IMR-90 (cell line): ENCODE measurements around the gene UBXN2A. TPM values are rescaled to one million over a fixed set of nuclear protein-coding genes. Genes with fewer than 3 reads are reported as not detected.

Experiments
- ATAC-seq: fragments of 200-7000 bp; cut with Tn5 transposase; 2 replicates; pipeline ENCODE4 v1.9.1; 2020; ENCODE audit warnings: low read depth, mild to moderate bottlenecking, moderate library complexity
- BruUV-seq: library from RNA; stranded (reverse); fragments of 400-500 nt; replicated peaks from 2 replicates; lab custom pipeline; 2021; lab: Mats Ljungman, UMichigan
- CTCF ChIA-PET: fragments of 300-600 bp; formaldehyde crosslinking; extraction: SDS; loops from one replicate; lab custom pipeline; 2021; ENCODE audit warnings: antibody characterized with exemption; lab: Yijun Ruan, JAX
- POLR2A ChIA-PET: fragments of 300-600 bp; sonication (Branson Sonifier 250); formaldehyde crosslinking; loops from one replicate; lab custom pipeline; 2022; ENCODE audit warnings: antibody characterized with exemption; ENCODE audit not compliant: unreplicated experiment; lab: Charles Lee
- DNase-seq: peaks from one replicate; pipeline ENCODE4 v3.0.0; 2013
- H2AFZ ChIP-seq: replicated peaks from 2 replicates; pipeline ENCODE3; 2013; ENCODE audit warnings: low read length, mild to moderate bottlenecking; ENCODE audit not compliant: poor library complexity
- H2AK5ac ChIP-seq: 2 replicates; pipeline ENCODE4 v1.6.1; 2013; ENCODE audit warnings: low read depth, low read length, inconsistent platforms
- H2AK9ac ChIP-seq: replicated peaks from 2 replicates; pipeline ENCODE3; 2013; ENCODE audit warnings: mild to moderate bottlenecking, low read depth, low read length, moderate library complexity; ENCODE audit not compliant: poor library complexity
- H2BK120ac ChIP-seq: 2 replicates; pipeline ENCODE4 v1.6.1; 2013; ENCODE audit warnings: low read depth, low read length, inconsistent platforms
- H2BK15ac ChIP-seq: 3 replicates; pipeline ENCODE4 v1.6.1; 2013; ENCODE audit warnings: low read depth, low read length, inconsistent platforms
- H2BK20ac ChIP-seq: 2 replicates; pipeline ENCODE4 v1.6.1; 2013; ENCODE audit warnings: low read depth, mild to moderate bottlenecking, inconsistent platforms, low read length, moderate library complexity
- H2BK5ac ChIP-seq: 2 replicates; pipeline ENCODE4 v1.6.1; 2013; ENCODE audit warnings: mild to moderate bottlenecking, low read depth, low read length, inconsistent platforms; ENCODE audit not compliant: poor library complexity, severe bottlenecking
- H3K14ac ChIP-seq: replicated peaks from 2 replicates; pipeline ENCODE4 v1.6.1; 2013; ENCODE audit warnings: low read depth, low read length, inconsistent platforms
- H3K18ac ChIP-seq: 2 replicates; pipeline ENCODE4 v1.6.1; 2013; ENCODE audit warnings: low read depth, low read length, control low read depth
- H3K23ac ChIP-seq: 2 replicates; pipeline ENCODE4 v1.6.1; 2013; ENCODE audit warnings: low read depth, low read length, inconsistent platforms
- H3K27ac ChIP-seq: 2 replicates; pipeline ENCODE4 v1.5.1; 2013; ENCODE audit warnings: mild to moderate bottlenecking, control low read depth, low read length; ENCODE audit not compliant: insufficient read depth
- H3K27me3 ChIP-seq: 2 replicates; pipeline ENCODE4 v1.6.1; 2013; ENCODE audit warnings: low read length; ENCODE audit not compliant: control insufficient read depth, insufficient read depth
- H3K36me3 ChIP-seq: 2 replicates; pipeline ENCODE4 v1.6.1; 2013; ENCODE audit warnings: low read length, mixed read lengths; ENCODE audit not compliant: control insufficient read depth, insufficient read depth
- H3K4ac ChIP-seq: 2 replicates; pipeline ENCODE4 v1.6.1; 2013; ENCODE audit warnings: low read depth, low read length, inconsistent platforms
- H3K4me1 ChIP-seq: 2 replicates; pipeline ENCODE4 v1.6.1; 2013; ENCODE audit warnings: low read length, mixed read lengths; ENCODE audit not compliant: control insufficient read depth, insufficient read depth
- H3K4me2 ChIP-seq: 2 replicates; pipeline ENCODE4 v1.6.1; 2013; ENCODE audit warnings: low read depth, mild to moderate bottlenecking, control low read depth, low read length, moderate library complexity
- H3K4me3 ChIP-seq: 2 replicates; pipeline ENCODE4 v1.5.1; 2013; ENCODE audit warnings: low read depth, mild to moderate bottlenecking, control low read depth, low read length, moderate library complexity; ENCODE audit not compliant: insufficient read depth
- H3K56ac ChIP-seq: 2 replicates; pipeline ENCODE4 v1.6.1; 2013; ENCODE audit warnings: low read length, inconsistent platforms; ENCODE audit not compliant: insufficient read depth; ENCODE audit errors: extremely low read depth
- H3K79me1 ChIP-seq, 2 experiments: 2 replicates each; pipeline ENCODE4 v1.6.1; 2013; ENCODE audit warnings: low read length in 2 of 2, inconsistent platforms in 1 of 2, low read depth in 1 of 2
- H3K9ac ChIP-seq: 2 replicates; pipeline ENCODE4 v1.6.1; 2013; ENCODE audit warnings: low read depth, low read length, control low read depth
- H3K9me1 ChIP-seq: 2 replicates; pipeline ENCODE4 v1.6.1; 2013; ENCODE audit warnings: low read length, inconsistent platforms; ENCODE audit not compliant: insufficient read depth
- H3K9me3 ChIP-seq: 2 replicates; pipeline ENCODE4 v1.6.1; 2013; ENCODE audit warnings: low read length; ENCODE audit not compliant: control insufficient read depth, insufficient read depth
- H4K20me1 ChIP-seq: 2 replicates; pipeline ENCODE4 v1.6.1; 2013; ENCODE audit warnings: low read length, inconsistent platforms; ENCODE audit not compliant: insufficient read depth
- H4K5ac ChIP-seq: 2 replicates; pipeline ENCODE4 v1.6.1; 2013; ENCODE audit warnings: mild to moderate bottlenecking, low read depth, low read length, control low read depth
- H4K8ac ChIP-seq, 2 experiments: 2 replicates each; pipeline ENCODE4 v1.6.1; 2013; ENCODE audit warnings: low read depth in 2 of 2, low read length in 2 of 2, control low read depth in 1 of 2, inconsistent platforms in 1 of 2
- H4K91ac ChIP-seq: 2 replicates; pipeline ENCODE4 v1.6.1; 2013; ENCODE audit warnings: low read depth, low read length, inconsistent platforms; ENCODE audit not compliant: insufficient read depth
- BHLHE40 ChIP-seq: fragments of 150-350 bp; IDR thresholded peaks from 2 replicates; pipeline ENCODE4 v1.6.1; 2016; ENCODE audit warnings: mild to moderate bottlenecking, low read depth, low read length
- CEBPB ChIP-seq: IDR thresholded peaks from 2 replicates; pipeline ENCODE4 v1.6.1; 2012; ENCODE audit warnings: low read depth, low read length, improper control_type of control experiment
- CHD1 ChIP-seq: IDR thresholded peaks from 2 replicates; pipeline ENCODE4 v1.6.1; 2012; ENCODE audit warnings: low read depth, low read length, improper control_type of control experiment
- FOS ChIP-seq: fragments of 150-350 bp; IDR thresholded peaks from 2 replicates; pipeline ENCODE4 v1.6.1; 2016; ENCODE audit warnings: low read depth, low read length
- MAFK ChIP-seq: IDR thresholded peaks from 2 replicates; pipeline ENCODE4 v1.6.1; 2012; ENCODE audit warnings: low read depth, low read length, improper control_type of control experiment
- MAZ ChIP-seq: IDR thresholded peaks from 2 replicates; pipeline ENCODE4 v1.6.1; 2012; ENCODE audit warnings: low read depth, mild to moderate bottlenecking, low read length, improper control_type of control experiment, moderate library complexity, borderline replicate concordance
- MXI1 ChIP-seq: IDR thresholded peaks from 2 replicates; pipeline ENCODE4 v1.6.1; 2012; ENCODE audit warnings: low read depth, mild to moderate bottlenecking, low read length, moderate library complexity, borderline replicate concordance
- NFE2L2 ChIP-seq: fragments of 150-350 bp; IDR thresholded peaks from 2 replicates; pipeline ENCODE4 v1.6.1; 2016; ENCODE audit warnings: low read depth, mild to moderate bottlenecking, low read length
- POLR2A ChIP-seq: IDR thresholded peaks from 2 replicates; pipeline ENCODE4 v1.6.1; 2012; ENCODE audit warnings: mild to moderate bottlenecking, low read depth, low read length
- RAD21 ChIP-seq: IDR thresholded peaks from 2 replicates; pipeline ENCODE4 v1.6.1; 2012; ENCODE audit warnings: low read length, improper control_type of control experiment
- RCOR1 ChIP-seq: IDR thresholded peaks from 2 replicates; pipeline ENCODE4 v1.6.1; 2012; ENCODE audit warnings: mild to moderate bottlenecking, low read length, improper control_type of control experiment; ENCODE audit not compliant: insufficient replicate concordance
- RFX5 ChIP-seq: IDR thresholded peaks from 2 replicates; pipeline ENCODE4 v1.8.0; 2012; ENCODE audit warnings: low read depth, mild to moderate bottlenecking, low read length, moderate library complexity
- SMC3 ChIP-seq: fragments of 150-350 bp; IDR thresholded peaks from 2 replicates; pipeline ENCODE4 v1.6.1; 2016; ENCODE audit warnings: low read depth, mild to moderate bottlenecking, antibody characterized with exemption, low read length, moderate library complexity
- WGBS, 2 experiments: methylation state at CpG; one replicate each; pipeline versions ENCODE4 v1.1.5 to v1.1.7; 2013; ENCODE audit warnings: missing lambda C conversion rate in 2 of 2; ENCODE audit not compliant: insufficient read length in 1 of 2; ENCODE audit errors: extremely low coverage in 2 of 2; 5-methylcytosine and 5-hydroxymethylcytosine counted together
- dilution Hi-C: fragments of 300-500 bp; cut with HindIII; formaldehyde crosslinking; loops from one replicate; pipeline ENCODE4 v1.14.3; 2018; ENCODE audit warnings: low sequenced_read_pairs; ENCODE audit not compliant: unreplicated experiment
- in situ Hi-C: fragments of 300-500 bp; cut with MboI; formaldehyde crosslinking; loops from 3 replicates; pipeline ENCODE4 v1.14.3; 2019; ENCODE audit warnings: low sequenced_read_pairs, inconsistent platforms, mixed read lengths
- intact Hi-C: fragments of 100-400 bp; cut with micrococcal nuclease; formaldehyde crosslinking; loops from 2 replicates; pipeline ENCODE4 v1.10.0; 2022
- polyA plus RNA-seq, 3 experiments: library from polyadenylated mRNA; depleted of rRNA; stranded (reverse); fragments of >200 nt; gene quantifications; 2 replicates each; pipeline ENCODE4 v1.2.3, GENCODE V29; 2012; ENCODE audit warnings: low replicate concordance in 1 of 3
- total RNA-seq: library from RNA; depleted of rRNA; stranded (reverse); fragments of >200 nt; gene quantifications from 2 replicates; pipeline ENCODE4 v1.2.3, GENCODE V29; 2012
- TF ChIP-seq, protein P1 (sequence below): conservative IDR thresholded peaks from 2 replicates; pipeline ENCODE4 v1.5.1; 2012; ENCODE audit warnings: mild to moderate bottlenecking, low read depth, low read length, improper control_type of control experiment
- TF ChIP-seq, protein P2 (sequence below): fragments of 150-350 bp; IDR thresholded peaks from 2 replicates; pipeline ENCODE4 v1.6.1; 2016; ENCODE audit warnings: low read depth, mild to moderate bottlenecking, low read length, moderate library complexity, borderline replicate concordance
- TF ChIP-seq, protein P3 (sequence below): fragments of 150-350 bp; IDR thresholded peaks from 2 replicates; pipeline ENCODE4 v1.6.1; 2017; ENCODE audit warnings: mild to moderate bottlenecking, antibody characterized with exemption, low read length, low read depth

Gene UBXN2A
- total and polyA plus RNA-seq, 2 of the 4 experiments (the other 2 are of a cell fraction): 4.6 to 7.7 TPM

DNA sequence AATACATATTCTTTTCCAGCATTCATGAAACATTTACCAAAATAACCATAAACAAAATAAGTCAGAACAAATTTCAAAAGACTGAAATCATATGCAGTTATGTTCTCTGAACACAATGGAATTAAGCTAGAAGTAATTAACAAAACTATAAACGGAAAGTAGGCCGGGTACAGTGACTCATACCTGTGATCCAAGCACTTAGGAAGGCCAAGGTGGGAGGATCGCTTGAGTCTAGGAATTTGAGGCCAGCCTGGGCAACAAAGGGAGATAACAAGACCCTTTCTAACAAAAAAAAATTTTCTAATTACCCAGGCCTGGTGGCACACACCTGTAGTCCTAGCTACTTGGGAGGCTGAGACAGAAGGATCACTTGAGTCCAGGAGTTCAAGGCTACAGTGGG lies 28.2 kb upstream of the UBXN2A start:
- Histone ChIP-seq H3K23ac (no peak overlapping the region), H3K14ac (no peak overlapping the region), H3K79me1 (peaks cover 23 to 39% of the 10 kb centered on the region in 2 experiments), H2AK9ac (no peak overlapping the region), H3K36me3 (no peaks in the 10 kb centered on the region; the same call in 1 of the 2 replicates), H3K4me2 (no peak overlapping the region), H3K9ac (no peak overlapping the region), H3K27ac (no peak overlapping the region), H2BK15ac (no peak overlapping the region), H2BK5ac (no peak overlapping the region), H4K91ac (no peak overlapping the region), H2BK120ac (no peak overlapping the region), H3K4me1 (no peaks in the 10 kb centered on the region), H3K9me1 (peaks cover 3% of the 10 kb centered on the region; the same call in 1 of the 2 replicates), H3K4ac (no peak overlapping the region), H2BK20ac (no peak overlapping the region), H3K9me3 (no peaks in the 10 kb centered on the region), H3K4me3 (no peak overlapping the region), H2AFZ (no peak overlapping the region), H4K20me1 (peaks cover 17% of the 10 kb centered on the region), H3K56ac (no peak overlapping the region; the same call in 1 of the 2 replicates), H2AK5ac (no peak overlapping the region), H3K27me3 (no peaks in the 10 kb centered on the region), H4K8ac (no peak overlapping the region), H4K5ac (no peak overlapping the region), H3K18ac (no peak overlapping the region)
- POLR2A ChIA-PET: no interaction called here
- ATAC-seq (no peak; the same call in 1 of the 2 replicates), DNase-seq (peak; percentile 28)
- dilution Hi-C loops: no loop called here
- CTCF ChIA-PET: interaction anchor here (0.7 to 0.8 kb wide), 2 partner anchors 11 to 15 kb away, joined by 4 read pairs; partner anchors contain the start of gene ATAD2B
- no TSS peak for BruUV-seq
- TF ChIP-seq POLR2A (no peak), FOS (no peak), NFE2L2 (no peak), MXI1 (no peak), RFX5 (no peak), MAFK (no peak), RCOR1 (no peak), CEBPB (no peak), SMC3 (no peak), CHD1 (no peak), RAD21 (no peak), MAZ (no peak), BHLHE40 (no peak)
- TF ChIP-seq, protein P1, sequence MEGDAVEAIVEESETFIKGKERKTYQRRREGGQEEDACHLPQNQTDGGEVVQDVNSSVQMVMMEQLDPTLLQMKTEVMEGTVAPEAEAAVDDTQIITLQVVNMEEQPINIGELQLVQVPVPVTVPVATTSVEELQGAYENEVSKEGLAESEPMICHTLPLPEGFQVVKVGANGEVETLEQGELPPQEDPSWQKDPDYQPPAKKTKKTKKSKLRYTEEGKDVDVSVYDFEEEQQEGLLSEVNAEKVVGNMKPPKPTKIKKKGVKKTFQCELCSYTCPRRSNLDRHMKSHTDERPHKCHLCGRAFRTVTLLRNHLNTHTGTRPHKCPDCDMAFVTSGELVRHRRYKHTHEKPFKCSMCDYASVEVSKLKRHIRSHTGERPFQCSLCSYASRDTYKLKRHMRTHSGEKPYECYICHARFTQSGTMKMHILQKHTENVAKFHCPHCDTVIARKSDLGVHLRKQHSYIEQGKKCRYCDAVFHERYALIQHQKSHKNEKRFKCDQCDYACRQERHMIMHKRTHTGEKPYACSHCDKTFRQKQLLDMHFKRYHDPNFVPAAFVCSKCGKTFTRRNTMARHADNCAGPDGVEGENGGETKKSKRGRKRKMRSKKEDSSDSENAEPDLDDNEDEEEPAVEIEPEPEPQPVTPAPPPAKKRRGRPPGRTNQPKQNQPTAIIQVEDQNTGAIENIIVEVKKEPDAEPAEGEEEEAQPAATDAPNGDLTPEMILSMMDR: no peak
- TF ChIP-seq, protein P2, sequence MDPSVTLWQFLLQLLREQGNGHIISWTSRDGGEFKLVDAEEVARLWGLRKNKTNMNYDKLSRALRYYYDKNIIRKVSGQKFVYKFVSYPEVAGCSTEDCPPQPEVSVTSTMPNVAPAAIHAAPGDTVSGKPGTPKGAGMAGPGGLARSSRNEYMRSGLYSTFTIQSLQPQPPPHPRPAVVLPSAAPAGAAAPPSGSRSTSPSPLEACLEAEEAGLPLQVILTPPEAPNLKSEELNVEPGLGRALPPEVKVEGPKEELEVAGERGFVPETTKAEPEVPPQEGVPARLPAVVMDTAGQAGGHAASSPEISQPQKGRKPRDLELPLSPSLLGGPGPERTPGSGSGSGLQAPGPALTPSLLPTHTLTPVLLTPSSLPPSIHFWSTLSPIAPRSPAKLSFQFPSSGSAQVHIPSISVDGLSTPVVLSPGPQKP: no peak
- TF ChIP-seq, protein P3, sequence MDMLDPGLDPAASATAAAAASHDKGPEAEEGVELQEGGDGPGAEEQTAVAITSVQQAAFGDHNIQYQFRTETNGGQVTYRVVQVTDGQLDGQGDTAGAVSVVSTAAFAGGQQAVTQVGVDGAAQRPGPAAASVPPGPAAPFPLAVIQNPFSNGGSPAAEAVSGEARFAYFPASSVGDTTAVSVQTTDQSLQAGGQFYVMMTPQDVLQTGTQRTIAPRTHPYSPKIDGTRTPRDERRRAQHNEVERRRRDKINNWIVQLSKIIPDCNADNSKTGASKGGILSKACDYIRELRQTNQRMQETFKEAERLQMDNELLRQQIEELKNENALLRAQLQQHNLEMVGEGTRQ: no peak
- in situ Hi-C loops: no loop called here
- intact Hi-C loops: no loop called here
- WGBS, 2 experiments: 60% methylated on average over 1 of the region's 3 CpGs; no CpG with 5 or more reads in 1 of the 2 experiments
